AG04449 (cell line): ENCODE measurements around the gene GNAI2.
"Not testable (repeated sequence)": the region's sequence is repeated elsewhere in the genome, so short reads cannot be mapped to it uniquely, and the experiment has no call there.

Source experiments
- CTCF ChIA-PET: fragments of 350-600 bp; formaldehyde crosslinking; extraction: SDS; loops from one replicate; lab custom pipeline; 2021; ENCODE audit warnings: antibody characterized with exemption; lab: Yijun Ruan, JAX
- POLR2A ChIA-PET: fragments of 400-600, 350-600 bp; formaldehyde crosslinking; extraction: SDS; loops from one replicate; lab custom pipeline; 2020; ENCODE audit warnings: antibody characterized with exemption, inconsistent platforms; lab: Yijun Ruan, JAX
- DNase-seq: peaks from one replicate; pipeline ENCODE4 v3.0.0-alpha.2; 2010; ENCODE audit warnings: low read depth, low spot score
- H3K4me3 ChIP-seq: 2 replicates; pipeline ENCODE4 v1.5.1; 2011; ENCODE audit warnings: low read depth, mild to moderate bottlenecking, control low read depth, low read length
- TF ChIP-seq, protein P1 (sequence below): IDR thresholded peaks from one replicate; pipeline ENCODE4 v1.5.1; 2011; ENCODE audit warnings: mild to moderate bottlenecking, moderate library complexity, low read length, control low read depth, inconsistent platforms; ENCODE audit not compliant: insufficient read depth; ENCODE audit errors: missing control alignments

GNAI2 gene

DNA sequence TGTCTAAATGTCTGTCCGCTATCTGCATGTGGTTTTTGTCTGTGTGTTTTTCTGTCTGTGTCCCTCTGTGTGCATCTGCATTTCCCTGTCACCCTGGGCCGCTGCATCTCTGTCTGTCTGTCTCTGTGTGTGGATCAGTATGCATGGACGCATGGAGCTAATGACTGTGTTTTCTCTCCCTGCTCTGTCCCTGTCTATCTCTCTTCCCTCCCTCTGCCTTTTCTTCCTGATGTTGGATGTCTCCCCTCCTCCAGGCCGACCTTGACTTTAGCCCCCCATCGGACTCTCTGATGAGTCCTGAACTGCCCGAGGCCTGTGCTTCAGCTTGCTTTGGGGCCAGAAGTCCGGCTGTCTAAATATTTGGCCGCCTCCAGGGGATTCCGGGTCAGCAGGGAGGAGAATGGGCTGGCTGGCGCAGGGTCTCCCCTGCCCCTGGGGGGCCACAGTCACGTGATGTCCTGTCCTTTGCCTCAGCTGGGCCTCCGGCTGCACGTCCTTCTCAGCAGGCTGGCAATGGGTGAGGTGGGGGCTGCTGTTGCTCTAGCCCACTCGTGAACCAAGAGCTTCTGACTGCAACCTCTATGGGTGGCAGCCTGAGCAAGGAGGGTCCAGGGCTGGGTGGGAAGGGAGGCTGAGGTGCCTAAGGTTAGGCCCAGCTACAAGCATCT is 27.2 kb upstream of the GNAI2 start:
- no peak overlapping the region for H3K4me3 ChIP-seq
- ChIA-PET POLR2A (no interaction called here), CTCF (interaction anchor here (1.1 to 33.1 kb wide), 4 partner anchors 14 to 86 kb away, joined by 3 to 1029 read pairs (median 185); partner anchors contain the start of gene GNAT1)
- no peak for DNase-seq
- TF ChIP-seq, protein P1, sequence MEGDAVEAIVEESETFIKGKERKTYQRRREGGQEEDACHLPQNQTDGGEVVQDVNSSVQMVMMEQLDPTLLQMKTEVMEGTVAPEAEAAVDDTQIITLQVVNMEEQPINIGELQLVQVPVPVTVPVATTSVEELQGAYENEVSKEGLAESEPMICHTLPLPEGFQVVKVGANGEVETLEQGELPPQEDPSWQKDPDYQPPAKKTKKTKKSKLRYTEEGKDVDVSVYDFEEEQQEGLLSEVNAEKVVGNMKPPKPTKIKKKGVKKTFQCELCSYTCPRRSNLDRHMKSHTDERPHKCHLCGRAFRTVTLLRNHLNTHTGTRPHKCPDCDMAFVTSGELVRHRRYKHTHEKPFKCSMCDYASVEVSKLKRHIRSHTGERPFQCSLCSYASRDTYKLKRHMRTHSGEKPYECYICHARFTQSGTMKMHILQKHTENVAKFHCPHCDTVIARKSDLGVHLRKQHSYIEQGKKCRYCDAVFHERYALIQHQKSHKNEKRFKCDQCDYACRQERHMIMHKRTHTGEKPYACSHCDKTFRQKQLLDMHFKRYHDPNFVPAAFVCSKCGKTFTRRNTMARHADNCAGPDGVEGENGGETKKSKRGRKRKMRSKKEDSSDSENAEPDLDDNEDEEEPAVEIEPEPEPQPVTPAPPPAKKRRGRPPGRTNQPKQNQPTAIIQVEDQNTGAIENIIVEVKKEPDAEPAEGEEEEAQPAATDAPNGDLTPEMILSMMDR, result no peak

DNA sequence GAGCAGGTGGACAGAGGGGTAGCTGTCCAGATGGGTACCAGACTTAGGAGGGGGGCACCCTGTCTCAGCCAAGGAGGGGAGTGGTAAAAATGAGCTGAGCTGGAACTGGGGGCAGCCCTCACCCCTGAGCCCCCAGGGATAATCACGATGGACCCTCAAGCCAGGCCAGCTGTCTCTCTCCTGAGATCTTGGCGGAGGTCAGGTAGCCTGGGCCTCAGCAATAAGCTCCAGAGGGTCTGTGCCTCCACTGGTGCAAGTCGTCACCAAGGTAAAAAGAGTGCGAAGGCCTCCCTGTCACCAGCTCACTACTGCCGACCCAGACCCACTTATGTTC is 25.9 kb upstream of the GNAI2 start:
- ChIA-PET CTCF (interaction anchor here (1.1 to 33.1 kb wide), 5 partner anchors 12 to 89 kb away, joined by 3 to 1029 read pairs (median 6); partner anchors contain the start of gene GNAT1), POLR2A (interaction anchor here (0.7 kb wide), 1 partner anchor 26 kb away, joined by 3 read pairs; the partner anchor contains the start of gene GNAI2)
- no peak overlapping the region for H3K4me3 ChIP-seq
- TF ChIP-seq, protein P1, result no peak
- DNase-seq, result no peak

DNA sequence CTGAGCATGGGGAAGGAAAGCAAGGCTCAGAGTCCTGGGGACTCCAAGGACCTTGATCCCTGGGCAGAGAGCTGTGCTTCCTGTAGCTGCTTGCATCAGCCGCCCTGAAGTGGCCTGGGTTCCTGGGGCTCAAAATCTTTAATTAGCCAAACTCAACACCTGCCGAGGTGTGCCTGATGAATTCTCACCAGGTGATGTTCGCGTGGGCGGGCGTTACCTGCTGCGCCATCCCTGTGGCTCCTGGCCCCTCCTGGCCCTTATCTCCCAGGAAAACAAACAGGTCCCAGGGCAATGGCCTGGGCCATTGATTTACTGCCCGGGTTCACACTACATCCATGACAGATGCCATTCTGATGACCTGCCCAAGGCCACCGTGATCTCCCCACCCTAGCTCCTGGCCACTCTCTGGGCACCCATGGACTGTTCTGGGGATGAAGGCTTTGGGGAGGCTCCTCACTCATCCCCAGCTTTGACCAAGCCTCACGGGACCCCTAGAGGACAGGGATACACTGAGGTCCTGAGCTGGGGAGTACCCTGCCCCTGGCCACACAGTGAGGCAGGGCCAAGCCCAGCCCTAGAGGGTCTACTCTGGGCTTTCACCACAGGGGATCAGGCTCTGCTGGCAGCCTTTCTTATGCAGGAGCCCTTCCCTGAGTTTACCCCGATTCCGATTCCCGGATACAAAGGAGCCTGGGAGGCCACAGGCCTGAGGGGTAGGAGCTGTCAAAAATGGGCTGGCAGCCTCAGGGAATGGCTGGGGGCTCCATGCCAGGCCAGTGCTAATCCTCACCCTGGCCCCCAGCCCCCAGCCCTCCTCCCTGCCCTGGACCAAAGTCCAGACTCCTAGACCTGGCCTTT is 25.3 kb upstream of the GNAI2 start:
- ChIA-PET CTCF (interaction anchor here (1.1 to 33.1 kb wide), 6 partner anchors 12 to 90 kb away, joined by 3 to 1029 read pairs (median 5); partner anchors contain the start of gene GNAT1), POLR2A (interaction anchor here (0.7 kb wide), 1 partner anchor 25 kb away, joined by 3 read pairs; the partner anchor contains the start of gene GNAI2)
- TF ChIP-seq, protein P1, result no peak
- DNase-seq, result no peak
- H3K4me3 ChIP-seq, result no peak overlapping the region

DNA sequence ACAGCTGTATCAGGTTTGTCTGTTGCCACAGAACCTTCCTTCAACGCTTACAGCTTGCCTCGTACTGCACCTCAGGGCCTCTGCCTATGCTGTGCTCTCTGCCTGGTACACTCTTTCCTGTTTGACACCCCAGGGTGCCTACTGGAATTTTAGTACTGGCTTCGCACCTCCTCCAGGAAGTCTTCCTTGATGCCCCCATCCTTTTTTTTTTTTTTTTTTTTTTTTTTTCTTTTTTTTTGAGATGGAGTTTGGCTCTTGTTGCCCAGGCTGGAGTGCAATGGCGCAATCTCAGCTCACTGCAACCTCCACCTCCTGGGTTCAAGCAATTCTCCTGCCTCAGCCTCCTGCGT is 24.7 kb upstream of the GNAI2 start:
- POLR2A ChIA-PET, H3K4me3 ChIP-seq, DNase-seq: not testable (repeated sequence)
- CTCF ChIA-PET, result interaction anchor here (1.1 to 33.1 kb wide), 5 partner anchors 8 to 91 kb away, joined by 3 to 1029 read pairs (median 10); partner anchors contain the start of gene GNAT1

DNA sequence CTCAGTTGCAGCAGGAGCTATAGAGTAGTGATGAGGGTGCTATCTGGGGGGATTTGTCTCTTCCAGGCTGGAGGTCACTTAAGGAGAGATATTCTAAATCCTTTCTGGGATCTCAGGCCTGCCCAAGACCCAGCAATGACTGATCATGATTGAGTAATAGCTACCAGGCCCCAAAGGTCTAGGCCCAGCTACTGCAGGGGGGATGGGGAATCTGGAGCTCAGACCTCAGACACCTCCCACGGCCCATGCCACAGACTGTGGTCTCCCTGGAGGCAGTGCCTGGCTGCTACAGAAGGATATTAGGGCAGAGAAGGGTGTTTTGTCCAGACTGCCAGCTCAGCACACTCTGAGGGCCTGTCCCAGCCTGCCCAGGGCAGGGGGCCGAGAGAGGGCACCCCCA is 24.1 kb upstream of the GNAI2 start:
- ChIA-PET POLR2A (no interaction called here), CTCF (interaction anchor here (1.1 to 33.1 kb wide), 7 partner anchors 9 to 98 kb away, joined by 3 to 1029 read pairs (median 6); partner anchors contain the start of gene GNAT1)
- H3K4me3 ChIP-seq, result no peak overlapping the region
- no peak for DNase-seq
- TF ChIP-seq, protein P1, result no peak

DNA sequence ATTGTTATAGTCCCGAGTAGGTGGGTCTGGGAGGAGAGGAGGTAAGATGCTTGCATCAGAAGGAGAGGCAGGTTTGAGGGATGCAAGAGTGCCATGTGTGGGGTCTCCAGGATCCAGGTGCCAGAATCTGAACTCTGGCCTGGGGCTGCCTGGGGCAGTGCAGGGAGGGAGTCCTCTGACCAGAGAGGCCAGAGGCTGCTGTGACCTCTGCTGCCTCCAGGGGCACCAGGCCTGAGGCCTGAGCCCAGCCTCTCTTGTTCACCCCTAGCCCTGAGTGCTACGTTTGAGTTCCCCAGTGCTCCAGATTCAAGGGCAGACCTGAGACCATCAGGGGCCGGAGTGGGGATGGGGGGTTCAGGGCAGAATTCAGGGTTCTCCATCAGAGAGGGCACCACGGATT is 23.5 kb upstream of the GNAI2 start:
- CTCF ChIA-PET, result interaction anchor here (1.1 to 33.1 kb wide), 8 partner anchors 9 to 99 kb away, joined by 3 to 1029 read pairs (median 5); partner anchors contain the start of gene GNAT1
- POLR2A ChIA-PET, result no interaction called here
- no peak overlapping the region for H3K4me3 ChIP-seq
- TF ChIP-seq, protein P1, result no peak
- no peak for DNase-seq
